ENCODE measurements around the gene DOK3.

The DOK3 gene

DNA sequence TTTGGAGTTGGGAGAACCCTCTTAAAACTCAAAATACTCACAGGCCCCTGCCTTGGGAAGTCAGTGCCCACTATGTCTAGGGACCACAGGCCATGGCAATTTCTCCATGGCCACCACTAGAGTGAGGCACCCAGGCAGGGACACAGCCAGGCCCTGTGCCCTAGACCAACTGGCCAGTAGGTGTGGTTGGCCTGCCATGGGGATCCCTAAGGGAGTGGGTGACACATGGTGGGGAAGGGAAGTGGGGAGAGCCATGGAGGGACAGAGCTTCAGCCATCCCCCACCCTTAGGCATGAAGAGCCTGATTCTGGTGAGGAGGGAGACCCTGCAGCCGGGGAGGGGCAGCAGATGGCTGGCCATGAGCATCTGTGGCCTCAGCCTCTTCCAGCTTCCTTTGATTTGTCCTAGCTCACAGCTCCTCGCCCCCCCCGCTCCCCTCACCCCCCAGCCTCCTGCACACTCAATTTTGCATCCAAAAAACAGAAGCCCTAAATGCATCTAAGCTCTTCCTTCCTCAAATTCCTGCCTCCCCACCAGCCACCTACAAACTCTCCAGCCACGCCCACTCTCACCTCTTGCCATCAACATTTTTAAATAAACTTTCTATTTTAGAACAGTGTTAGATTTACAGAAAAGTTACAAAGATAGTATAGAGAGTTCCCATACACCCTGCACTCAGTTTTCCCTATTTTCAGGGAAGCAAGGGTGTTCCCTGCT lies 34.6 kb downstream of the DOK3 start:
- in situ Hi-C loops (cut with MboI; ENCODE audit: low sequenced_read_pairs, unreplicated experiment): no loop called here
- DNase-seq (ENCODE audit: low spot score): no peak
- TF ChIP-seq, protein P1, sequence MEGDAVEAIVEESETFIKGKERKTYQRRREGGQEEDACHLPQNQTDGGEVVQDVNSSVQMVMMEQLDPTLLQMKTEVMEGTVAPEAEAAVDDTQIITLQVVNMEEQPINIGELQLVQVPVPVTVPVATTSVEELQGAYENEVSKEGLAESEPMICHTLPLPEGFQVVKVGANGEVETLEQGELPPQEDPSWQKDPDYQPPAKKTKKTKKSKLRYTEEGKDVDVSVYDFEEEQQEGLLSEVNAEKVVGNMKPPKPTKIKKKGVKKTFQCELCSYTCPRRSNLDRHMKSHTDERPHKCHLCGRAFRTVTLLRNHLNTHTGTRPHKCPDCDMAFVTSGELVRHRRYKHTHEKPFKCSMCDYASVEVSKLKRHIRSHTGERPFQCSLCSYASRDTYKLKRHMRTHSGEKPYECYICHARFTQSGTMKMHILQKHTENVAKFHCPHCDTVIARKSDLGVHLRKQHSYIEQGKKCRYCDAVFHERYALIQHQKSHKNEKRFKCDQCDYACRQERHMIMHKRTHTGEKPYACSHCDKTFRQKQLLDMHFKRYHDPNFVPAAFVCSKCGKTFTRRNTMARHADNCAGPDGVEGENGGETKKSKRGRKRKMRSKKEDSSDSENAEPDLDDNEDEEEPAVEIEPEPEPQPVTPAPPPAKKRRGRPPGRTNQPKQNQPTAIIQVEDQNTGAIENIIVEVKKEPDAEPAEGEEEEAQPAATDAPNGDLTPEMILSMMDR (IDR thresholded peaks at IDR 0.05; ENCODE audit: borderline replicate concordance, control extremely low read depth, extremely low read depth, insufficient read depth, missing control alignments): no peak

DNA sequence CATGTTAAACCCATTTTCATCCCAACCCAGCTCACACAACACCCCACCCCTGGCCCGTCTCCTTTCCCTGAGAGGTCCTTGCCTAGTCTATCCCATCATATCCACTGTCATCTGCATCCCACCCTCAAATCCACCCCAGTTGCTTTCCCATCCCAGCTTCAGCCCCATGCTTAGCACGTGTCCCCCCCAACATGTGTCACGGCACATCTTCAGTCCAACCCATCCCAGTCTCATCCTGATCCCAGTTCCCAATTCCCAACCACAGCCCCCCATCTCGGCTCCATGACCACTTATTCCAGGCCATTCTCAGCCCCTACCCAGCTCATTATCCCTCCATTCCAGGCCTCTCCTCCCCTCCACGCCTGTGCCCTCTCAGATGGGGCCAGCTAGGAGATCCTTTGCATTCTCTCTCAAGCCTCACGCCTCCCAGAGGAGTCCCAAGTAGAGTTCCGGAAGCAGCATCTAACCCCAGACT lies 35.6 kb downstream of the DOK3 start:
- TF ChIP-seq, protein P1 (IDR thresholded peaks at IDR 0.05; ENCODE audit: borderline replicate concordance, control extremely low read depth, extremely low read depth, insufficient read depth, missing control alignments): no peak
- DNase-seq (ENCODE audit: low spot score): no peak
- in situ Hi-C loops (cut with MboI; ENCODE audit: low sequenced_read_pairs, unreplicated experiment): no loop called here

DNA sequence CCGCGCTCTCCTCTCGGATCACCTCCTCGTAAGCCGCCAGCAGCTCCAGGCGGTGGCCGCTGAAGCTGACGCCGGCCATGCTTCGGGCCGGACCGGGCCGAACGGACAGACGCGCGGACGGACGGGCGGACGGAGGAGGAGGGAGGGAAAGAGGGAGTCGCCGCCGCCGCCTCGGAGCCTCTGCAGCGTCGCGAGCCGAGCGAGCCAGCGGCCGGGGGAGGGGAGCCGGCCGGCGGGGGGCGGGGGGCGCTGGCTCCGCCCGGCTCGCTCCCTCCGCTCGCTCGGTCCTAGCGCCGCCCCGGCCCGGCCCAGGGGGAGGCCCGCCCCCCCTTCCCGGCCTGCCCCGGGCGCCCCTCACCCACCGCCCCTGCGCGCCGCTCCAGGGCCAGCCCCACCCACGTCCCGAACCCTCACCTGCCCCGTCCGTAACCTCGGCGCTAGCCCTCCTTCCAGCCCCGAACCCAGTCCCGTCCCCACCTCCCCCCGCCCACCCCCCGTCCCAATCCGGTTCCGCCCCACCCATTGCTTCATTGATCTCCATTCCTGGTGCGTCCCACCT lies 36.1 kb downstream of the DOK3 start, which contains the start of gene DBN1:
Gene DBN1 (minus strand): TSS at position 192 of the 559 bp plus-strand sequence. CDS start 113 bp downstream, at position 79.
- in situ Hi-C loops (cut with MboI; ENCODE audit: low sequenced_read_pairs, unreplicated experiment): no loop called here
- TF ChIP-seq, protein P1 (IDR thresholded peaks at IDR 0.05; ENCODE audit: borderline replicate concordance, control extremely low read depth, extremely low read depth, insufficient read depth, missing control alignments): no peak
- peak; percentile 91 for DNase-seq (ENCODE audit: low spot score)

DNA sequence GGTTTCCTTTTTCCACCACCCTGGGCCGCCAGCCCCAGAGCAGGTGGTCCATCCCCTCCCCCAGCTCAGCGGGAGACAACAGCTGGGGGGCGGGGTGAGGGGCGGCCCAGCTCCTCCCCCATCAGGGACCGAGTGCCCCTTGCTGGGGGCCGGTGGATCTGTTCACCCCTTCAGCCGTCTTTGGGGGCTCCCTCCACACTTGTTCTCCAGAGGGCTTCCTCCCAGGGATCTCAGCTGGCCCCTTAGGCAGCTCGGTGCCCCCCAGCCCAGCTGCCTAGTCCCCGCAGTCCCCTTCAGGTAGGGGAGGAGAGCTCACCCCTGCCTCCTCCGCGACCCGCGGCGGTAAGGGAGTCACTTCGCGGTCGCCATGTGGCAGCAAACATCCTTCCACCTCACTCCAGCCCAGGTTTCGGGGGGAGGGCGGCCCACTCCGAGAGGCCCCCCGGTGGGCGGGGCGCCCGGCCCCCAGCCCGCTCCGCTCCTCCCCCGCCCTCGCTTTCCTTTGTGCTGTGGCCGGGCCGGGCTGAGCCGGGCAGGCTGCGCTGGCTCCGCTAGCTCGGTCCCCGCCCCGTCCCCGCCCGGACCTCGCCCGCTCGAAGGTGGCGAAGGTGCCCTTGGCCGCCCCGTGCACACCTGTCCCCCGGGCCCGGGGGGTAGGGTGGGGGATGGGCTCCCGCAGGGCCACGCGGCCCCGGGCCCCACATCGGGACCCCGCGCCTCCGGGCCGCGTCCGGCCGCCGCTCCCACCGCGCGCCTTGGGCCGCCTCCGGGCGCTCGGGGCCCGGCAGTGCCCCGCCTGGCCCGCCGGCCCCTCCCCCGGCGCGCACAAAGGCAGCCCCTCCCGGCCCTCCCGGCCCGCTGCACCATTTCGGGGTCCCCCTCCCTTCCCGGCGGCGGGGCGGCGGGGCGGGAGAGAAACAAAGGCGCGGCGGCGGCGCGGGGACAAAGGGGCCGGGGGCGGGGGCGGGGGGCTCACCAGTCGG lies 36.9 kb downstream of the DOK3 start:
- TF ChIP-seq, protein P1 (IDR thresholded peaks at IDR 0.05; ENCODE audit: borderline replicate concordance, control extremely low read depth, extremely low read depth, insufficient read depth, missing control alignments): no peak
- peak; percentile 90 for DNase-seq (ENCODE audit: low spot score)
- in situ Hi-C loops (cut with MboI; ENCODE audit: low sequenced_read_pairs, unreplicated experiment): no loop called here

DNA sequence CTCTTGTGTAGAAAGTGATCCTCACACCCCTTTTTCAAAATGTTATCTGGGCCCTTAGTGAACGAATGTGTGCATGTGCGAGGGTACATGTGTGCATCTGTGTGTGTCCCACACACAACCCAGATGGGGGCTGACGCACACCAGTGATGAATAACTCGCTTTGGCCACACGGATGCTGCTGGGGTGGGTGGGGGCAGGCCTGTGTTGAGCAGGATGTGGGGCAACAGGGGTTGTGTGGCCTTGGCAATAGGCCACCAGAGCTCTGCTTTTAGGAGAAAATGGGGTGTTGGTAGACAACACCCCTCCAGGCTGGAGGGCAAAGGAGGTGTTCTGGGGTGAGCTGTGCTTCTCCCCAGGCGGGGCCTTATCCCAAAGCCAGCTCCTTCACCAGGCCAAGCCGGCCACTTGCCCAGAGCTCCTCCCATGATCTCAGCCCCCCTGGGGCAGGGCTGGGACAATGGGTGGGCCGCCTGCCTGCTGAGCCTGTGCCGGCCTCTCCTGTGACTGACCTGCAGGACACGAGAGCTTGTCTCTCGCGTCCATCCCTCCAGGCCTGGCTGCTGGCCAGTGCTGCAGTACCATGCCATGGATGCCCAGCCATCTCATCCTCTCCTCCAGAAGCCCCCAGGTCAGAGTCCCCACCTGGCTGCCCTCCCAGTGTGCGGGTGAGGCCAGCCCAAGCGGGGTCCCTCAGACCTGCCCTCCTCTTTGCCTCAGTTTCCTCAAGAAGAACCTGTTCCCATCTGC lies 37.8 kb downstream of the DOK3 start:
- in situ Hi-C loops (cut with MboI; ENCODE audit: low sequenced_read_pairs, unreplicated experiment): no loop called here

More for the DNA sequence above, 37.8 kb downstream of the DOK3 start:
- no peak for DNase-seq (ENCODE audit: low spot score)
- TF ChIP-seq, protein P1 (IDR thresholded peaks at IDR 0.05; ENCODE audit: borderline replicate concordance, control extremely low read depth, extremely low read depth, insufficient read depth, missing control alignments): no peak

Measured in GM13976 (cell line).